H9 (cell line): Measurements from ENCODE around the gene NALCN. TPM values are rescaled to one million over a fixed set of nuclear protein-coding genes. Genes with fewer than 3 reads are reported as not detected.

Experiments
- DNase-seq: peaks from one replicate; pipeline ENCODE4 v3.0.0-alpha.2; 2017
- H2AFZ ChIP-seq: one replicate; pipeline ENCODE4 v1.6.1; 2013; ENCODE audit warnings: mild to moderate bottlenecking, low read length, control low read depth, moderate library complexity
- H2AK5ac ChIP-seq: 2 replicates; pipeline ENCODE4 v1.6.1; 2013; ENCODE audit warnings: low read length, control low read depth, mixed read lengths; ENCODE audit not compliant: insufficient read length
- H2BK120ac ChIP-seq: one replicate; pipeline ENCODE4 v1.6.1; 2013; ENCODE audit warnings: low read depth, mild to moderate bottlenecking, low read length, control low read depth, inconsistent platforms; ENCODE audit not compliant: poor library complexity, severe bottlenecking
- H2BK12ac ChIP-seq: 2 replicates; pipeline ENCODE4 v1.6.1; 2013; ENCODE audit warnings: low read length, control low read depth, mixed read lengths, low read depth; ENCODE audit not compliant: insufficient read length
- H2BK15ac ChIP-seq: 2 replicates; pipeline ENCODE4 v1.6.1; 2013; ENCODE audit warnings: low read depth, low read length, control low read depth
- H2BK20ac ChIP-seq: one replicate; pipeline ENCODE4 v1.6.1; 2013; ENCODE audit warnings: low read depth, mild to moderate bottlenecking, low read length, control low read depth, inconsistent platforms; ENCODE audit not compliant: poor library complexity, severe bottlenecking
- H2BK5ac ChIP-seq: 2 replicates; pipeline ENCODE4 v1.6.1; 2013; ENCODE audit warnings: low read length, control low read depth, mixed read lengths; ENCODE audit not compliant: insufficient read length
- H3K14ac ChIP-seq: 2 replicates; pipeline ENCODE4 v1.6.1; 2013; ENCODE audit warnings: low read length, control low read depth; ENCODE audit not compliant: insufficient read depth
- H3K18ac ChIP-seq: 2 replicates; pipeline ENCODE4 v1.6.1; 2013; ENCODE audit warnings: low read depth, mild to moderate bottlenecking, mixed read lengths, low read length, control low read depth; ENCODE audit not compliant: insufficient read length
- H3K23ac ChIP-seq: 2 replicates; pipeline ENCODE4 v1.6.1; 2013; ENCODE audit warnings: low read length, control low read depth, mixed read lengths, low read depth; ENCODE audit not compliant: insufficient read length
- H3K23me2 ChIP-seq: 2 replicates; pipeline ENCODE4 v1.6.1; 2013; ENCODE audit warnings: low read depth, mild to moderate bottlenecking, mixed read lengths, low read length, control low read depth; ENCODE audit not compliant: insufficient read length, poor library complexity, severe bottlenecking
- H3K27ac ChIP-seq: 2 replicates; pipeline ENCODE4 v1.5.1; 2013; ENCODE audit warnings: low read length, control low read depth, mixed read lengths, low read depth; ENCODE audit not compliant: insufficient read length
- H3K27me3 ChIP-seq: 2 replicates; pipeline ENCODE4 v1.6.1; 2013; ENCODE audit warnings: low read length, control low read depth, inconsistent platforms; ENCODE audit not compliant: insufficient read depth
- H3K4ac ChIP-seq: 2 replicates; pipeline ENCODE4 v1.6.1; 2013; ENCODE audit warnings: low read depth, mild to moderate bottlenecking, control low read depth, inconsistent platforms, low read length, moderate library complexity
- H3K4me1 ChIP-seq: 2 replicates; pipeline ENCODE4 v1.6.1; 2013; ENCODE audit warnings: low read length, control low read depth, inconsistent platforms; ENCODE audit not compliant: insufficient read depth
- H3K4me2 ChIP-seq: 2 replicates; pipeline ENCODE4 v1.6.1; 2013; ENCODE audit warnings: low read length, control low read depth, mixed read lengths; ENCODE audit not compliant: insufficient read length, insufficient read depth
- H3K56ac ChIP-seq: 2 replicates; pipeline ENCODE4 v1.6.1; 2013; ENCODE audit warnings: low read depth, mild to moderate bottlenecking, mixed read lengths, low read length, control low read depth; ENCODE audit not compliant: insufficient read length
- H3K79me1 ChIP-seq: 2 replicates; pipeline ENCODE4 v1.6.1; 2013; ENCODE audit warnings: low read depth, mild to moderate bottlenecking, moderate library complexity, low read length, control low read depth, inconsistent platforms; ENCODE audit not compliant: insufficient read depth, poor library complexity, severe bottlenecking
- H3K79me2 ChIP-seq: 2 replicates; pipeline ENCODE4 v1.6.1; 2013; ENCODE audit warnings: low read length, control low read depth, inconsistent platforms; ENCODE audit not compliant: insufficient read depth
- H3K9ac ChIP-seq: 2 replicates; pipeline ENCODE4 v1.6.1; 2013; ENCODE audit warnings: low read length, control low read depth, mixed read lengths; ENCODE audit not compliant: insufficient read length; ENCODE audit errors: extremely low read depth
- H3K9me3 ChIP-seq: one replicate; pipeline ENCODE4 v1.6.1; 2013; ENCODE audit warnings: low read depth, low read length, inconsistent platforms; ENCODE audit not compliant: control insufficient read depth
- H3T11ph ChIP-seq: one replicate; pipeline ENCODE4 v1.6.1; 2013; ENCODE audit warnings: mild to moderate bottlenecking, low read length, control low read depth, inconsistent platforms
- H4K20me1 ChIP-seq: one replicate; pipeline ENCODE4 v1.6.1; 2013; ENCODE audit not compliant: control insufficient read depth, insufficient read length, insufficient read depth
- H4K5ac ChIP-seq: 2 replicates; pipeline ENCODE4 v1.6.1; 2013; ENCODE audit warnings: low read depth, mild to moderate bottlenecking, mixed read lengths, low read length, control low read depth; ENCODE audit not compliant: insufficient read length
- H4K8ac ChIP-seq: replicated peaks from 2 replicates; pipeline ENCODE4 v1.6.1; 2013; ENCODE audit warnings: low read length, control low read depth, mixed read lengths, low read depth; ENCODE audit not compliant: insufficient read length
- H4K91ac ChIP-seq: 2 replicates; pipeline ENCODE4 v1.6.1; 2013; ENCODE audit warnings: low read depth, mild to moderate bottlenecking, moderate library complexity, mixed read lengths, low read length, control low read depth; ENCODE audit not compliant: insufficient read length
- H3K27ac Mint-ChIP-seq, 3 experiments: 2 replicates in 2 of 3; 3 replicates in 1 of 3; pipeline ENCODE4 v1.8.0; 2020 to 2021; ENCODE audit warnings: mixed read lengths in 3 of 3, mild to moderate bottlenecking in 1 of 3, moderate library complexity in 1 of 3
- H3K27me3 Mint-ChIP-seq: 2 replicates; pipeline ENCODE4 v1.8.0; 2021; ENCODE audit warnings: low read depth, mild to moderate bottlenecking, moderate library complexity, mixed read lengths
- H3K36me3 Mint-ChIP-seq, 3 experiments: 2 replicates in 2 of 3; 3 replicates in 1 of 3; pipeline ENCODE4 v1.8.0; 2020 to 2021; ENCODE audit warnings: low read depth in 3 of 3, mixed read lengths in 3 of 3; ENCODE audit not compliant: insufficient read depth in 1 of 3
- H3K4me1 Mint-ChIP-seq, 2 experiments: 2 replicates each; pipeline ENCODE4 v1.8.0; 2020; ENCODE audit warnings: mixed read lengths in 2 of 2
- H3K4me3 Mint-ChIP-seq, 2 experiments: 2 replicates in 1 of 2; 3 replicates in 1 of 2; pipeline ENCODE4 v1.8.0; 2020 to 2021; ENCODE audit warnings: mild to moderate bottlenecking in 2 of 2, mixed read lengths in 2 of 2, moderate library complexity in 1 of 2
- H3K9me3 Mint-ChIP-seq, 2 experiments: 2 replicates in 1 of 2; 3 replicates in 1 of 2; pipeline ENCODE4 v1.8.0; 2020; ENCODE audit warnings: mild to moderate bottlenecking in 2 of 2, mixed read lengths in 2 of 2, moderate library complexity in 1 of 2
- WGBS: extraction: QIAGEN DNeasy Blood & Tissue Kit; methylation state at CpG from one replicate; pipeline ENCODE4 v1.1.7; 2013; ENCODE audit warnings: missing lambda C conversion rate, low lambda C conversion rate, mixed read lengths; ENCODE audit not compliant: insufficient read length; ENCODE audit errors: extremely low coverage; 5-methylcytosine and 5-hydroxymethylcytosine counted together
- total RNA-seq: library from RNA; stranded (reverse); gene quantifications from 2 replicates; pipeline ENCODE4 v1.2.1, GENCODE V29; 2021
- TF ChIP-seq, protein P1 (sequence below): fragments of 200-600 bp; sonication (generic); conservative IDR thresholded peaks from 3 replicates; pipeline ENCODE4 v1.8.0; 2021; ENCODE audit warnings: antibody characterized with exemption, mild to moderate bottlenecking

NALCN gene
- total RNA-seq, 1 experiment from 2014 or later, result 0.09 TPM

DNA sequence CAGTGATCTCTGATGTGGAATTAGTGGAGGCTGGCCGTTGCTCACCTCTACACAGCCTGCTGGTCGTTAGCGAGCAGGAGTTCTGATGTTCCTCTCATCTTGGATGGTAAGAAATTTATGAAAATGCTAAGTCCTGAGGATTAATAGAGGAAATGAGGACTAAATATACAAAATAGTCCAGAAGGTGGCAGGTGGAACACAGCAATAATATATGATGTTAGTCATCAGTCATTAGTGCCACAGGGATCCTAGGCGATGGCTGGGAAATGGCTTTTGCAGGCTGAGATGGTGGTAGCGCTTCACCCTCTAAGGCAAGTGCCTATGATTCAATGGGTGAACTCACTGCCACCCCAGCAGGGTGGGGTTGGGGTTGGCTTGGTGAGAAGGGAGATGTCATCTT lies 403.1 kb downstream of the NALCN start:
- Histone ChIP-seq H3K4me1 (peaks cover 3% of the 10 kb centered on the region; the same call in 1 of the 2 replicates), H3T11ph (no peak overlapping the region), H4K20me1 (no peaks in the 10 kb centered on the region), H2BK12ac (no peak overlapping the region), H3K27ac (no peak overlapping the region), H3K23me2 (no peaks in the 10 kb centered on the region), H4K8ac (no peak overlapping the region), H2BK120ac (no peak overlapping the region), H3K27me3 (no peaks in the 10 kb centered on the region), H4K5ac (no peak overlapping the region), H4K91ac (no peak overlapping the region), H2AFZ (no peak overlapping the region), H3K79me2 (no peaks in the 10 kb centered on the region), H2AK5ac (no peak overlapping the region), H3K4ac (no peak overlapping the region), H3K18ac (no peak overlapping the region), H3K9ac (no peak overlapping the region), H3K9me3 (no peaks in the 10 kb centered on the region), H3K4me2 (no peak overlapping the region), H3K79me1 (no peaks in the 10 kb centered on the region), H2BK20ac (no peak overlapping the region), H3K23ac (no peak overlapping the region), H2BK5ac (no peak overlapping the region), H3K14ac (no peak overlapping the region), H2BK15ac (no peak overlapping the region), H3K56ac (no peak overlapping the region)
- WGBS, result no CpG with 5 or more reads among the region's 5 CpGs
- no peaks in the 10 kb centered on the region for H3K9me3 Mint-ChIP-seq
- peaks cover 10 to 15% of the 10 kb centered on the region in 2 experiments for H3K4me1 Mint-ChIP-seq
- no peak for DNase-seq
- H3K27ac Mint-ChIP-seq, result no peak overlapping the region
- no peak overlapping the region for H3K4me3 Mint-ChIP-seq
- no peaks in the 10 kb centered on the region for H3K27me3 Mint-ChIP-seq
- TF ChIP-seq, protein P1, sequence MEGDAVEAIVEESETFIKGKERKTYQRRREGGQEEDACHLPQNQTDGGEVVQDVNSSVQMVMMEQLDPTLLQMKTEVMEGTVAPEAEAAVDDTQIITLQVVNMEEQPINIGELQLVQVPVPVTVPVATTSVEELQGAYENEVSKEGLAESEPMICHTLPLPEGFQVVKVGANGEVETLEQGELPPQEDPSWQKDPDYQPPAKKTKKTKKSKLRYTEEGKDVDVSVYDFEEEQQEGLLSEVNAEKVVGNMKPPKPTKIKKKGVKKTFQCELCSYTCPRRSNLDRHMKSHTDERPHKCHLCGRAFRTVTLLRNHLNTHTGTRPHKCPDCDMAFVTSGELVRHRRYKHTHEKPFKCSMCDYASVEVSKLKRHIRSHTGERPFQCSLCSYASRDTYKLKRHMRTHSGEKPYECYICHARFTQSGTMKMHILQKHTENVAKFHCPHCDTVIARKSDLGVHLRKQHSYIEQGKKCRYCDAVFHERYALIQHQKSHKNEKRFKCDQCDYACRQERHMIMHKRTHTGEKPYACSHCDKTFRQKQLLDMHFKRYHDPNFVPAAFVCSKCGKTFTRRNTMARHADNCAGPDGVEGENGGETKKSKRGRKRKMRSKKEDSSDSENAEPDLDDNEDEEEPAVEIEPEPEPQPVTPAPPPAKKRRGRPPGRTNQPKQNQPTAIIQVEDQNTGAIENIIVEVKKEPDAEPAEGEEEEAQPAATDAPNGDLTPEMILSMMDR, result no peak
- H3K36me3 Mint-ChIP-seq, result peaks cover 0 to 4% (median 0%) of the 10 kb centered on the region in 3 experiments; a peak in 2 of 7 replicates
